Measurements from ENCODE around the gene RARS1. TPM values are rescaled to one million over a fixed set of nuclear protein-coding genes. Genes with fewer than 3 reads are reported as not detected.

RARS1 gene
- total RNA-seq, 1 donor from 2014 or later = 139 TPM

DNA sequence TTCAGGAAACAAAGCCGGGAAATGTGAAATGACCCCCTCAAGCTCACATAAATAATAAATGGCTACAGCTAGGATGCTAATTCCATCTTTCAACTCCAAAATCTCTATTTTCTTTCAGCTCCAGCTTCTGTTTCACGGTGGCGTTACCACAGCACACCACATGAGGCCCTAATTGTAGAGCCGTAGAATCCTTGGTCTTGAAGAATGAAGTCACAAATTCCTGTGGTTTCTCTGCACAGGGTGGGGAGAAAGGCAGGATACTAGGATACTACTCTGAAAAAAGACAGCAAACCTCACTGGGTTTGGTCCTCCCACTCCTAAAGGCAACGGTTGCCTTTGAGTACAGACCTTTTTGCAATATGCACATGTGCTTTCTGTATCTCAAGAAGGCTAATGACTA, 13.9 kb upstream of the RARS1 start:
- peak; percentile 100 for FAIRE-seq
- peak overlapping the region; percentile 57 for H3K27ac ChIP-seq (ENCODE audit: low read depth, low read length)
- Mint-ChIP-seq H3K27ac (ENCODE audit: unreplicated experiment) (peak overlapping the region; percentile 85), H3K4me3 (ENCODE audit: unreplicated experiment) (no peak overlapping the region), H3K9me3 (ENCODE audit: unreplicated experiment) (no peaks in the 10 kb centered on the region), H3K27me3 (ENCODE audit: low read depth, unreplicated experiment) (no peaks in the 10 kb centered on the region), H3K36me3 (ENCODE audit: low read depth, unreplicated experiment) (peaks cover 10% of the 10 kb centered on the region), H3K4me1 (ENCODE audit: low read depth, unreplicated experiment) (peaks cover 50% of the 10 kb centered on the region)
- H3K36me3 ChIP-seq (ENCODE audit: insufficient read depth, low read length) = no peaks in the 10 kb centered on the region
- H3K4me3 ChIP-seq (ENCODE audit: insufficient read depth, low read depth, low read length) = peak overlapping the region; percentile 18
- H2AFZ ChIP-seq (ENCODE audit: low read depth, low read length) = peak overlapping the region; percentile 7
- no peaks in the 10 kb centered on the region for H3K79me2 ChIP-seq (ENCODE audit: insufficient read depth, low read length)
- H3K9ac ChIP-seq (ENCODE audit: low read length) = peak overlapping the region; percentile 54
- H3K4me1 ChIP-seq (ENCODE audit: insufficient read depth, low read length) = peaks cover 41% of the 10 kb centered on the region
- DNase-seq (ENCODE audit: low read depth) = peak; percentile 95
- TF ChIP-seq, protein P1, sequence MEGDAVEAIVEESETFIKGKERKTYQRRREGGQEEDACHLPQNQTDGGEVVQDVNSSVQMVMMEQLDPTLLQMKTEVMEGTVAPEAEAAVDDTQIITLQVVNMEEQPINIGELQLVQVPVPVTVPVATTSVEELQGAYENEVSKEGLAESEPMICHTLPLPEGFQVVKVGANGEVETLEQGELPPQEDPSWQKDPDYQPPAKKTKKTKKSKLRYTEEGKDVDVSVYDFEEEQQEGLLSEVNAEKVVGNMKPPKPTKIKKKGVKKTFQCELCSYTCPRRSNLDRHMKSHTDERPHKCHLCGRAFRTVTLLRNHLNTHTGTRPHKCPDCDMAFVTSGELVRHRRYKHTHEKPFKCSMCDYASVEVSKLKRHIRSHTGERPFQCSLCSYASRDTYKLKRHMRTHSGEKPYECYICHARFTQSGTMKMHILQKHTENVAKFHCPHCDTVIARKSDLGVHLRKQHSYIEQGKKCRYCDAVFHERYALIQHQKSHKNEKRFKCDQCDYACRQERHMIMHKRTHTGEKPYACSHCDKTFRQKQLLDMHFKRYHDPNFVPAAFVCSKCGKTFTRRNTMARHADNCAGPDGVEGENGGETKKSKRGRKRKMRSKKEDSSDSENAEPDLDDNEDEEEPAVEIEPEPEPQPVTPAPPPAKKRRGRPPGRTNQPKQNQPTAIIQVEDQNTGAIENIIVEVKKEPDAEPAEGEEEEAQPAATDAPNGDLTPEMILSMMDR (IDR thresholded peaks at IDR 0.05; ENCODE audit: insufficient read depth, low read depth, low read length) = peak; percentile 50
- no peak for TF ChIP-seq EZH2 (IDR thresholded peaks at IDR 0.05; ENCODE audit: insufficient read depth, low read length)
- H3K4me2 ChIP-seq (ENCODE audit: low read length) = peak overlapping the region; percentile 76
- no peaks in the 10 kb centered on the region for H3K27me3 ChIP-seq (ENCODE audit: insufficient read depth, low read length)
- H4K20me1 ChIP-seq (ENCODE audit: insufficient read depth, low read length) = no peaks in the 10 kb centered on the region
- no peaks in the 10 kb centered on the region for H3K9me3 ChIP-seq (ENCODE audit: insufficient read depth, low read depth, low read length)

DNA sequence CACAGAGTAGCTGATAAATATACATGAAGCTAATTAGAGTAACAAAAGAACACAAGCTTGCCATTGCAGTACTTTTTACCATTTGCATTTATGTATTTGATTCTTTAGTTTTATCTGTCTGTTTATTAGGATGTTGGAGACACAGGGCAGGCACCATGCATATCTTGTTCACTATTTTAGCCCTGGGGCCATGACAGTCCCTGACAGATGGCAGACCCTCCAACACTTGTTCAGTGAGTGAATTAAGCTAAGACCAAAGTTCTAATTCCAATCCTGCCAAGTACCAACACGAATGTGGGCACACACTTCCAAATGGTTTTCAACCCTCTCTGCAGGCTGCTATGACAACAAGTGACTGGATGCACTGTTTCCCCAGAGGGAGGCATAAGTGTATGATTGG, 12.0 kb upstream of the RARS1 start:
- TF ChIP-seq EZH2 (IDR thresholded peaks at IDR 0.05; ENCODE audit: insufficient read depth, low read length) = no peak
- TF ChIP-seq, protein P1 (IDR thresholded peaks at IDR 0.05; ENCODE audit: insufficient read depth, low read depth, low read length) = no peak
- Histone ChIP-seq H3K9ac (ENCODE audit: low read length) (no peak overlapping the region), H3K27me3 (ENCODE audit: insufficient read depth, low read length) (no peaks in the 10 kb centered on the region), H3K79me2 (ENCODE audit: insufficient read depth, low read length) (no peaks in the 10 kb centered on the region), H3K36me3 (ENCODE audit: insufficient read depth, low read length) (no peaks in the 10 kb centered on the region), H2AFZ (ENCODE audit: low read depth, low read length) (no peak overlapping the region), H3K4me2 (ENCODE audit: low read length) (no peak overlapping the region), H3K4me3 (ENCODE audit: insufficient read depth, low read depth, low read length) (no peak overlapping the region), H3K27ac (ENCODE audit: low read depth, low read length) (no peak overlapping the region), H4K20me1 (ENCODE audit: insufficient read depth, low read length) (no peaks in the 10 kb centered on the region), H3K9me3 (ENCODE audit: insufficient read depth, low read depth, low read length) (no peaks in the 10 kb centered on the region), H3K4me1 (ENCODE audit: insufficient read depth, low read length) (peaks cover 38% of the 10 kb centered on the region)
- peaks cover 44% of the 10 kb centered on the region for H3K4me1 Mint-ChIP-seq (ENCODE audit: low read depth, unreplicated experiment)
- DNase-seq (ENCODE audit: low read depth) (no peak), FAIRE-seq (no peak)
- H3K36me3 Mint-ChIP-seq (ENCODE audit: low read depth, unreplicated experiment) = peaks cover 8% of the 10 kb centered on the region
- H3K27me3 Mint-ChIP-seq (ENCODE audit: low read depth, unreplicated experiment) = no peaks in the 10 kb centered on the region
- H3K27ac Mint-ChIP-seq (ENCODE audit: unreplicated experiment) = no peak overlapping the region
- H3K4me3 Mint-ChIP-seq (ENCODE audit: unreplicated experiment) = no peak overlapping the region
- H3K9me3 Mint-ChIP-seq (ENCODE audit: unreplicated experiment) = no peaks in the 10 kb centered on the region

DNA sequence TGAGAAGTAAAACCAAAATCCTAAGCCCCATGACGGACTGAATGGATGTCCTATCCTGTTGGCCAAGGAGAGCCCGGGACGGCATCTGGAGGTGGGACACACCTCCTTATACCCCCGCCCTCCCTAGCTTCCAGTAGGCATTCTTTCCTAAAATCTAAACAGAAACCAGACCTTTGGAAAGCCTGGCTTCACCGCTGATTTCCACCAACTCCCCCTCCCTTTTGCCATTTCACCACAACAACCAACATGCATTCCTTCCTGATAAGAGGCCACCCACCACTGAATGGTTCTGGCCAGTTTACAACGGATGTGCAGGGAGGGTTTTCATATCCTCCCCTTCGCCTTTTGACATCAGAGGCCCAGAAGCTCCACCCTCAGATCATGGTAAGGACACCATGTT, 9.2 kb upstream of the RARS1 start:
- no peak overlapping the region for H2AFZ ChIP-seq (ENCODE audit: low read depth, low read length)
- Mint-ChIP-seq H3K27me3 (ENCODE audit: low read depth, unreplicated experiment) (no peaks in the 10 kb centered on the region), H3K27ac (ENCODE audit: unreplicated experiment) (peak overlapping the region; percentile 80)

More for the DNA sequence above, 9.2 kb upstream of the RARS1 start:
- Histone ChIP-seq H3K36me3 (ENCODE audit: insufficient read depth, low read length) (no peaks in the 10 kb centered on the region), H3K9me3 (ENCODE audit: insufficient read depth, low read depth, low read length) (no peaks in the 10 kb centered on the region), H3K27me3 (ENCODE audit: insufficient read depth, low read length) (no peaks in the 10 kb centered on the region), H3K4me2 (ENCODE audit: low read length) (peak overlapping the region; percentile 61), H3K9ac (ENCODE audit: low read length) (no peak overlapping the region), H3K79me2 (ENCODE audit: insufficient read depth, low read length) (no peaks in the 10 kb centered on the region), H3K4me3 (ENCODE audit: insufficient read depth, low read depth, low read length) (no peak overlapping the region), H4K20me1 (ENCODE audit: insufficient read depth, low read length) (no peaks in the 10 kb centered on the region), H3K27ac (ENCODE audit: low read depth, low read length) (no peak overlapping the region), H3K4me1 (ENCODE audit: insufficient read depth, low read length) (peaks cover 25% of the 10 kb centered on the region)
- Mint-ChIP-seq H3K36me3 (ENCODE audit: low read depth, unreplicated experiment) (no peaks in the 10 kb centered on the region), H3K9me3 (ENCODE audit: unreplicated experiment) (no peaks in the 10 kb centered on the region), H3K4me1 (ENCODE audit: low read depth, unreplicated experiment) (peaks cover 33% of the 10 kb centered on the region), H3K4me3 (ENCODE audit: unreplicated experiment) (no peak overlapping the region)
- FAIRE-seq (peak; percentile 47), DNase-seq (ENCODE audit: low read depth) (peak; percentile 87)
- no peak for TF ChIP-seq EZH2 (IDR thresholded peaks at IDR 0.05; ENCODE audit: insufficient read depth, low read length)
- TF ChIP-seq, protein P1 (IDR thresholded peaks at IDR 0.05; ENCODE audit: insufficient read depth, low read depth, low read length) = no peak
